A673 (cell line): ENCODE results near the gene SYNJ2. TPM values are rescaled to one million over a fixed set of nuclear protein-coding genes. Genes with fewer than 3 reads are reported as not detected.

Experiments
- BruUV-seq: library from RNA; stranded (reverse); fragments of 400-500 nt; replicated peaks from 2 replicates; lab custom pipeline; 2021; lab: Mats Ljungman, UMichigan
- CTCF ChIA-PET: fragments of 300-600 bp; sonication (Branson Sonifier 250); formaldehyde crosslinking; loops from one replicate; lab custom pipeline; 2022; ENCODE audit warnings: antibody characterized with exemption; lab: Charles Lee
- POLR2A ChIA-PET: fragments of 300-600 bp; sonication (Branson Sonifier 250); formaldehyde crosslinking; loops from one replicate; lab custom pipeline; 2022; ENCODE audit warnings: antibody characterized with exemption; ENCODE audit not compliant: low non-redundant PET; lab: Charles Lee
- DNase-seq: peaks from one replicate; pipeline ENCODE4 v3.0.0-alpha.2; 2015; ENCODE audit warnings: low spot score
- H3K27ac ChIP-seq: fragments of 200-600 bp; sonication (generic); 2 replicates; pipeline ENCODE4 v1.5.1; 2016; ENCODE audit warnings: mixed run types, low read depth, mild to moderate bottlenecking, mixed read lengths, antibody characterized with exemption, low read length; ENCODE audit not compliant: poor library complexity, severe bottlenecking
- H3K27me3 ChIP-seq: fragments of 200-600 bp; sonication (generic); replicated peaks from 2 replicates; pipeline ENCODE4 v1.6.1; 2017; ENCODE audit warnings: mixed run types, low read depth, mild to moderate bottlenecking, mixed read lengths, antibody characterized with exemption, low read length; ENCODE audit not compliant: insufficient read depth, poor library complexity
- H3K36me3 ChIP-seq: fragments of 200-600 bp; sonication (generic); 2 replicates; pipeline ENCODE4 v1.6.1; 2016; ENCODE audit warnings: mixed run types, mild to moderate bottlenecking, mixed read lengths, antibody characterized with exemption, low read length; ENCODE audit not compliant: insufficient read depth, poor library complexity, severe bottlenecking
- H3K4me1 ChIP-seq: fragments of 200-600 bp; sonication (generic); 2 replicates; pipeline ENCODE4 v1.6.1; 2017; ENCODE audit warnings: mixed run types, mild to moderate bottlenecking, mixed read lengths, antibody characterized with exemption, low read length; ENCODE audit not compliant: insufficient read depth, poor library complexity, severe bottlenecking
- H3K4me3 ChIP-seq: fragments of 200-600 bp; sonication (generic); 2 replicates; pipeline ENCODE4 v1.5.1; 2016; ENCODE audit warnings: low read depth, mixed run types, mild to moderate bottlenecking, mixed read lengths, low read length; ENCODE audit not compliant: poor library complexity, severe bottlenecking
- H3K9me3 ChIP-seq: fragments of 200-600 bp; sonication (generic); 2 replicates; pipeline ENCODE4 v1.6.1; 2016; ENCODE audit warnings: mixed run types, low read depth, mild to moderate bottlenecking, mixed read lengths, antibody characterized with exemption, low read length; ENCODE audit not compliant: poor library complexity, severe bottlenecking
- CTCF ChIP-seq: fragments of 300-800, 200-600 bp; sonication (generic); conservative IDR thresholded peaks from 2 replicates; pipeline ENCODE4 v1.5.1; 2017; ENCODE audit warnings: low read depth, mild to moderate bottlenecking, antibody characterized with exemption, low read length, moderate library complexity, mixed read lengths
- EZH2 ChIP-seq: fragments of 200-600 bp; sonication (generic); IDR thresholded peaks from 2 replicates; pipeline ENCODE4 v1.6.1; 2017; ENCODE audit warnings: borderline replicate concordance, low read depth, mild to moderate bottlenecking, mixed read lengths, antibody characterized with exemption, low read length; ENCODE audit not compliant: poor library complexity, severe bottlenecking
- intact Hi-C: fragments of 100-400 bp; cut with micrococcal nuclease; formaldehyde crosslinking; loops from one replicate; pipeline ENCODE4 v1.10.0; 2022; ENCODE audit not compliant: unreplicated experiment
- total RNA-seq: library from RNA; stranded (reverse); gene quantifications from 2 replicates; pipeline ENCODE4 v1.2.3, GENCODE V29; 2021

SYNJ2 gene
- total RNA-seq, 1 experiment from 2014 or later, result 37.0 TPM

DNA sequence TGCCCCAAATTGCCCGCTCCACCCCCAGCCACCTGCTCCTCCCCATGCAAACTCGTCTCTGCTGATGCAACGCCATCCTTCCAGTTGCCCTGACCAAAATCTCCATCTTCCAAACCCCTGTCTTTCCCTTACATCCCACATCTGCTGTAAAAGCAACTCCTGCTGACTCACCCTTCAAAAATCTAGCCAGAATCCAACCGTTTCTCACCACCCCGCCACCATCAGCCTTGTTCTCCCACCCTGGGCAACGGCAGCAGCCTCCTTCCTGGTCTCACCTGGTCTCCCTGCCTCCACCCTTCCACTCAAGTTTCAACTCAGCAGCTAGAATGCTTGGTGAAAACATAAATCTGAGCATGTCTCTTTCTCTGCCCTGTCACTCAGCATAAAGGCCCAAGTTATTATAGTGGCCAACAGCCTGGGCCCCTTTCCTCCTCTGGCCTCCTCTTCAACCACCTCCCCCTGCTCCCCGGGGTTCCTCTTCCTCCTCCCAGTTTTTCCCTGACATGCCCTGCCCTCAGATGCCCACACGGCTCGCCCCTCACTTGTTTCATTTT, 7.2 kb upstream of the SYNJ2 start:
- Histone ChIP-seq H3K4me3 (no peak overlapping the region), H3K36me3 (no peaks in the 10 kb centered on the region), H3K27me3 (no peaks in the 10 kb centered on the region), H3K4me1 (no peaks in the 10 kb centered on the region), H3K9me3 (no peaks in the 10 kb centered on the region), H3K27ac (no peak overlapping the region)
- TF ChIP-seq CTCF (no peak), EZH2 (no peak)
- no TSS peak for BruUV-seq
- CTCF ChIA-PET, result no interaction called here
- intact Hi-C loops, result no loop called here
- DNase-seq, result no peak
- POLR2A ChIA-PET, result no interaction called here

- intact Hi-C loops, result no loop called here
- Histone ChIP-seq H3K36me3 (no peaks in the 10 kb centered on the region), H3K27me3 (no peaks in the 10 kb centered on the region), H3K4me1 (no peaks in the 10 kb centered on the region), H3K27ac (no peak overlapping the region), H3K9me3 (no peaks in the 10 kb centered on the region), H3K4me3 (no peak overlapping the region)
- ChIA-PET CTCF (no interaction called here), POLR2A (no interaction called here)
- DNase-seq, result no peak
- TF ChIP-seq EZH2 (no peak), CTCF (no peak)
- BruUV-seq, result no TSS peak
These were observed 6.7 kb upstream of the SYNJ2 start for GRCh38 chr6:157974967-157975366.

GRCh38 chr6:157975456-157975855, 6.2 kb upstream of the SYNJ2 start:
- ChIA-PET CTCF (no interaction called here), POLR2A (no interaction called here)
- Histone ChIP-seq H3K9me3 (no peaks in the 10 kb centered on the region), H3K4me1 (no peaks in the 10 kb centered on the region), H3K4me3 (no peak overlapping the region), H3K27me3 (no peaks in the 10 kb centered on the region), H3K27ac (no peak overlapping the region), H3K36me3 (no peaks in the 10 kb centered on the region)
- no peak for TF ChIP-seq CTCF
- TF ChIP-seq EZH2, result no peak
- no peak for DNase-seq
- intact Hi-C loops, result no loop called here
- BruUV-seq, result no TSS peak
